Gastroesophageal sphincter (tissue), 4 donors: ENCODE results near the gene IGFLR1. TPM values are rescaled to one million over a fixed set of nuclear protein-coding genes. Genes with fewer than 3 reads are reported as not detected.
A peak's percentile ranks its signal among the peaks of the same experiment; 100 is the strongest.
"Not testable (repeated sequence)": the region's sequence is repeated elsewhere in the genome, so short reads cannot be mapped to it uniquely, and the experiment has no call there.

Source experiments
- ATAC-seq: fragments of 150-250 bp; one replicate; pipeline ENCODE4 v1.9.1; 2016; ENCODE audit warnings: mild to moderate bottlenecking, moderate library complexity
- H3K27ac ChIP-seq, 4 donors: fragments of 200-600 bp; sonication (generic) in 3 of 4; 1 replicate in 3 of 4; 2 replicates in 1 of 4; pipeline ENCODE4 v1.5.1; 2016 to 2019
- H3K27me3 ChIP-seq: fragments of 200-600 bp; sonication (generic); one replicate; pipeline ENCODE4 v1.5.1; 2019
- H3K36me3 ChIP-seq, 2 donors: fragments of 200-600 bp; sonication (generic); one replicate each; pipeline ENCODE4 v1.5.1; 2019; ENCODE audit warnings: control low read depth in 1 of 2
- H3K4me1 ChIP-seq, 3 donors: fragments of 200-600 bp; sonication (generic); 1 replicate in 2 of 3; 2 replicates in 1 of 3; pipeline ENCODE4 v1.5.1; 2016 to 2019; ENCODE audit warnings: control low read depth in 2 of 3
- H3K4me3 ChIP-seq, 2 donors: fragments of 200-600 bp; sonication (generic); one replicate each; pipeline ENCODE4 v1.5.1; 2019; ENCODE audit warnings: mild to moderate bottlenecking in 1 of 2, moderate library complexity in 1 of 2
- H3K9me3 ChIP-seq, 3 donors: fragments of 200-600 bp; sonication (generic); one replicate each; pipeline ENCODE4 v1.5.1; 2017 to 2019; ENCODE audit warnings: control low read depth in 2 of 3
- EP300 ChIP-seq: sonication (generic); formaldehyde crosslinking; IDR thresholded peaks from one replicate; pipeline ENCODE4 v1.6.1; 2017; ENCODE audit warnings: antibody characterized with exemption, mild to moderate bottlenecking
- POLR2A ChIP-seq, 2 donors: fragments of 450-650 bp; IDR thresholded peaks; one replicate each; pipeline ENCODE4 v1.6.1; 2017; ENCODE audit warnings: antibody characterized with exemption in 2 of 2, mild to moderate bottlenecking in 2 of 2, moderate library complexity in 1 of 2
- POLR2AphosphoS5 ChIP-seq: sonication (generic); formaldehyde crosslinking; IDR thresholded peaks from one replicate; pipeline ENCODE4 v1.6.1; 2017; ENCODE audit warnings: antibody characterized with exemption
- WGBS, 2 donors: methylation state at CpG; one replicate each; pipeline ENCODE4 v1.1.5; 2018; ENCODE audit warnings: low coverage in 1 of 2; 5-methylcytosine and 5-hydroxymethylcytosine counted together
- total RNA-seq, 4 donors: library from RNA; depleted of rRNA; stranded (reverse); fragments of >200 nt; gene quantifications; one replicate each; pipeline ENCODE4 v1.1.0, GENCODE V29; 2016
- TF ChIP-seq, protein P1 (sequence below), 4 experiments: fragments of 200-600 bp in 2 of 4; fragments of 450-650 bp in 2 of 4; sonication (generic) in 1 of 4; IDR thresholded peaks; one replicate each; pipeline ENCODE4 v1.5.1; 2017 to 2019; ENCODE audit warnings: antibody characterized with exemption in 4 of 4, mild to moderate bottlenecking in 2 of 4, moderate library complexity in 2 of 4

The IGFLR1 gene
- total RNA-seq, 4 donors from 2014 or later = 4.6 to 14.3 (median 6.7) TPM

DNA sequence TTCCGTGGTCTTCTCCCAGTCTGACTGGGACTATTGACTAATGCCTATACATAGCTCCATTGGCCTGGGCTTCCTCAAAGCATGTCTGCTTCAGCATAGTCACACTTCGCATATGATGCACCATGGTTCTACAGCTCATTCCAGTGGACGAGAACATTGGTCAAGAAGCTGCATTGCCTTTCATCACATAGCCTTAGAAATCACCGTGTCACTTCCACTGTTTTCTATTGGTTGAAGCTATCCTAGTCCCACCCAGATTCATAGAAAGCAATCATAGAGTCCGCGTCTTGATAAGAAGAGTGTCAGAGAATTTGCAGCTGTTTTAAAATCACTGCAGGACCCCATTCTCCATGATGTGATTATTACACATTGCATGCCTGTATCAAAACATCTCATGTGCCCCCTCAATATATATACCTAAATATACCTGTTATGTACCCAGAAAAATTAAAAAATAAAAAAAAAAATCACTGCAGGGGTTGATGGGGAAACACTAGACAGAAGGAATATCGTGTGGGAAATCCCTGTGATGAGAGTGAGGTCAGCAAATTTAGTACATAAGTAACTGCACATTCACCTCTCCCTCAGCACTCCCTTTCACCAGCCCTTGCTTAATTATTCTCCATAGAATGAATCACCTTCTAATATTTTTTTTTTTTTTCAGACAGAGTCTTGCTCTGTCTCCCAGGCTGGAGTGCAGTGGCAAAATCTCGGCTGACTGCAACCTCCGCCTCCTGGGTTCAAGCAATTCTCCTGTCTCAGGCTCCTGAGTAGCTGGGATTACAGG is 31.0 kb upstream of the IGFLR1 start:
- Histone ChIP-seq H3K36me3 (peaks cover 0 to 17% of the 10 kb centered on the region in 2 donors), H3K27ac (no peak overlapping the region), H3K27me3 (no peaks in the 10 kb centered on the region), H3K4me3 (no peak overlapping the region), H3K9me3 (no peaks in the 10 kb centered on the region), H3K4me1 (peaks cover 0 to 23% (median 5%) of the 10 kb centered on the region in 3 donors)
- ATAC-seq = no peak
- 39 to 50% methylated on average over 7 to 8 of the region's 9 CpGs for WGBS, 2 donors
- TF ChIP-seq POLR2A (IDR thresholded peaks at IDR 0.05) (no peak), POLR2AphosphoS5 (no peak), EP300 (no peak)
- TF ChIP-seq, protein P1, sequence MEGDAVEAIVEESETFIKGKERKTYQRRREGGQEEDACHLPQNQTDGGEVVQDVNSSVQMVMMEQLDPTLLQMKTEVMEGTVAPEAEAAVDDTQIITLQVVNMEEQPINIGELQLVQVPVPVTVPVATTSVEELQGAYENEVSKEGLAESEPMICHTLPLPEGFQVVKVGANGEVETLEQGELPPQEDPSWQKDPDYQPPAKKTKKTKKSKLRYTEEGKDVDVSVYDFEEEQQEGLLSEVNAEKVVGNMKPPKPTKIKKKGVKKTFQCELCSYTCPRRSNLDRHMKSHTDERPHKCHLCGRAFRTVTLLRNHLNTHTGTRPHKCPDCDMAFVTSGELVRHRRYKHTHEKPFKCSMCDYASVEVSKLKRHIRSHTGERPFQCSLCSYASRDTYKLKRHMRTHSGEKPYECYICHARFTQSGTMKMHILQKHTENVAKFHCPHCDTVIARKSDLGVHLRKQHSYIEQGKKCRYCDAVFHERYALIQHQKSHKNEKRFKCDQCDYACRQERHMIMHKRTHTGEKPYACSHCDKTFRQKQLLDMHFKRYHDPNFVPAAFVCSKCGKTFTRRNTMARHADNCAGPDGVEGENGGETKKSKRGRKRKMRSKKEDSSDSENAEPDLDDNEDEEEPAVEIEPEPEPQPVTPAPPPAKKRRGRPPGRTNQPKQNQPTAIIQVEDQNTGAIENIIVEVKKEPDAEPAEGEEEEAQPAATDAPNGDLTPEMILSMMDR (IDR thresholded peaks at IDR 0.05) = no peak

DNA sequence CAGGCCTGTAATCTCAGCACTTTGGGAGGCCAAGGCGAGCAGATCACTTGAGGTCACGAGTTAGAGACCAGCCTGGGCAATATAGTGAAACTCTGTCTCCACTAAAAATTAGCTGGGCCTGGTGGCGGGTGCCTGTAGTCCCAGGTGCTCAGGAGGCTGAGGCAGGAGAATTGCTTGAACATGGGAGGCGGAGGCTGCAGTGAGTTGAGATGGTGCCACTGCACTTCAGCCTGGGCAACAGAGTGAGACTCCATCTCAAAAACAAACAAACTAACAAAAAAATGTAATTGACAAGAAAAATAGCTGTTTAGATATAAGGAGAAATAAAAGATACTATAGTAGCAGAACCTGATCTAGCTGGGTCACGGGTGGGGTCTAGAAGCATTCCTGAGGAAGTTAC is 30.1 kb upstream of the IGFLR1 start:
- not testable (repeated sequence) for ATAC-seq, H3K9me3 ChIP-seq, H3K4me3 ChIP-seq, H3K27ac ChIP-seq, H3K27me3 ChIP-seq
- 82 to 92% methylated on average over 4 to 5 of the region's 5 CpGs for WGBS, 2 donors
- peaks cover 0 to 30% (median 5%) of the 10 kb centered on the region in 3 donors for H3K4me1 ChIP-seq
- peaks cover 0 to 13% of the 10 kb centered on the region in 2 donors for H3K36me3 ChIP-seq

DNA sequence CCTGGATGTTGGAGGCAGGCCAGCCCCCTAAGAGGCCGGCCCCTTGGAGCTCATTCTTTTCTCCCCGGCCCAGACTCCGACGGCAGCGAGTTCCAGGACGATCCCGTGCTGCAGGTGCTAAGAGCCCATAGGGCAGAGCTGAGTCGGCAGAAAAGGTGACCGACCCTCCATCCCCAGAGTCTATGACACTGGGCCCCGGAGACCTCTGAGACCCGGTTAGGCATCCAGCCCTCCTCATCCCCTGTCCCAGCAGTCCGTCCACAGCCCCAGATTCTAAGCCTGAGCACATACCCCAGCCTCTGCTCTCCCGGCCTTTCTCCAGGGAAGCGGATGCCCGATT is 25.8 kb upstream of the IGFLR1 start:
- Histone ChIP-seq H3K27ac (peak overlapping the region in 1 of 4 donors; percentile 7), H3K4me1 (peaks cover 0 to 9% (median 0%) of the 10 kb centered on the region in 3 donors), H3K9me3 (no peaks in the 10 kb centered on the region), H3K36me3 (peaks cover 0 to 46% of the 10 kb centered on the region in 2 donors), H3K4me3 (no peak overlapping the region), H3K27me3 (no peaks in the 10 kb centered on the region)
- TF ChIP-seq, protein P1 (IDR thresholded peaks at IDR 0.05) = no peak
- TF ChIP-seq POLR2A (IDR thresholded peaks at IDR 0.05) (no peak), POLR2AphosphoS5 (no peak)
- 48 to 68% methylated on average over 4 to 5 of the region's 15 CpGs for WGBS, 2 donors
- ATAC-seq = no peak

DNA sequence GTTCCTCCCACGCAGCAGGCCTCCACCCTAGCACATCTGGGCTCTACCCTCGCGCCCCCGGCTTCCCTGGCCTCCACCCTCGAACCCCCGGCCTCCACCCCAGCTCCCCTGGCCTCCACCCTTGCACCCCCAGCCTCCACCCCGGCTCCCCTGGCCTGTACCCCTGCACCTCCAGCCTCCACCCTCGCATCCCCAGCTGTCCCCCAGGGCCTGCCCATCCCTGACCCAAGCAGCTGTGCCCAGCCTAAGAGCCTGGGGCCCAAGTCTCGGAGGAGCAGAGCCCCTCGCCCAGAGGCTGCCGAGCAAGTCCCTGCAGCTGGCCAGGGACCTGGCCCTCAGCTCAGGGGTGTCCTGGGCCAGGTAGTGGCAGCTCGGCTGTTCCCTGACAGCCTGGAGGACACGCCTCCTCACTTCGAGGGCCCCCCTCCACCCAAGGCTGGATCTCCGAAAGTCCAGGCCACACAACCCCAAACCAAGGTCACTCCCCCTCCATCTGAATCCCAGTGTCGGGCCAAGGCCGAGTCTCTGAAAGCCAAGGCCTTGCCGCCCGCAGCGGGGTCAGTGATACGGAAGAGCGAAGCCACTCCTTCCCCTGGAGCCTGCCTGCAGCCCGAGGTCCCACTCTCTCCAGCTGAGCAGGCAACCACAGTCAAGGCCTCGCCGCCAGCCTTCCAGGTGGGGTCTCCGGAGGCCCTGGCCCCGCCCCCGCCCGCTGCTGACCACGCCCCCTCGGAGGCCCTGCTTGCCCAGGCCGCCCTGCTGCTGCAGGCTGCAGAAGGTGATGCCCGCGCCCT is 25.2 kb upstream of the IGFLR1 start:
- 60 to 85% methylated on average over 1 to 4 of the region's 34 CpGs for WGBS, 2 donors
- H3K36me3 ChIP-seq = peaks cover 0 to 52% of the 10 kb centered on the region in 2 donors

DNA sequence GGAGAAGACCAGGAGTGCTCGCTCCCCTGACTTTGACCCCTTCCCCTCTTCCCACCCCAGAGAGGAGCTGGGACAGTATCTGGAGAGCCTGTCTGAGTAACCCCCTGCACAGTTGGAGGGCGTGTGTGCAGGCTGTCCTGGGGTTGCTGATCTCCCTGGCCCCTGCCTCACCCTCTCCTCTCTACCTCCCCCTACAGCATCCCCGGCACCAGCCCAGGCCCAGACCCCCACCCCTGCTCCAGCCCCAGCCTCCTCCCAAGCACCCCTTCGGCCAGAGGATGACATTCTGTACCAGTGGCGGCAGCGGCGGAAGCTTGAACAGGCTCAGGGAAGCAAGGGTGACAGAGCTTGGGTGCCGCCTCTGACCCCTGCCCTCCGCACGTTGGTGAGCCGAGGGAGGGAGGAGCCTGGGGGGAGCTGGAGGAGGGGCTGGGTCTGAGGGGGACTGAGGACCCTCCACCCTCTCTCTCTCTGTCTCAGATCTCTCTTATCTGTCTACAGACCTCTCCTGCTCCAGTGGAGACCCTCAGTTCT is 24.4 kb upstream of the IGFLR1 start:
- no peak overlapping the region for H3K27ac ChIP-seq
- no peaks in the 10 kb centered on the region for H3K9me3 ChIP-seq
- WGBS, 2 donors = 100% methylated on average over 1 of the region's 11 CpGs; no CpG with 5 or more reads in 1 of the 2 donors
- H3K36me3 ChIP-seq = peaks cover 0 to 60% of the 10 kb centered on the region in 2 donors
- TF ChIP-seq EP300 (no peak), POLR2AphosphoS5 (no peak), POLR2A (IDR thresholded peaks at IDR 0.05) (no peak)
- TF ChIP-seq, protein P1 (IDR thresholded peaks at IDR 0.05) = no peak
- no peak overlapping the region for H3K4me3 ChIP-seq
- ATAC-seq = no peak
- no peaks in the 10 kb centered on the region for H3K27me3 ChIP-seq
- peaks cover 0 to 9% (median 0%) of the 10 kb centered on the region in 3 donors for H3K4me1 ChIP-seq

More for the DNA sequence above, 25.2 kb upstream of the IGFLR1 start:
- Histone ChIP-seq H3K9me3 (no peaks in the 10 kb centered on the region), H3K4me1 (peaks cover 0 to 9% (median 0%) of the 10 kb centered on the region in 3 donors), H3K27ac (peak overlapping the region in 1 of 4 donors; percentile 7), H3K4me3 (no peak overlapping the region), H3K27me3 (no peaks in the 10 kb centered on the region)
- no peak for ATAC-seq
- TF ChIP-seq, protein P1 (IDR thresholded peaks at IDR 0.05) = no peak
- TF ChIP-seq EP300 = no peak
- no peak for TF ChIP-seq POLR2AphosphoS5
- TF ChIP-seq POLR2A (IDR thresholded peaks at IDR 0.05) = no peak
